22Rv1 (cell line): ENCODE data around the gene MTMR6.

Experiments
- H3K27ac ChIP-seq: fragments of 450-650 bp; 2 replicates; pipeline ENCODE4 v1.5.1; 2017
- ZFX ChIP-seq: fragments of 450-650 bp; IDR thresholded peaks from 2 replicates; pipeline ENCODE4 v1.6.1; 2017; ENCODE audit warnings: antibody characterized with exemption, borderline replicate concordance
- TF ChIP-seq, protein P1 (sequence below): fragments of 450-650 bp; IDR thresholded peaks from 2 replicates; pipeline ENCODE4 v1.5.1; 2017; ENCODE audit warnings: mild to moderate bottlenecking

The MTMR6 gene

GRCh38 chr13:25292301-25292700 lies 5.0 kb upstream of the MTMR6 start:
- no peak for TF ChIP-seq ZFX
- TF ChIP-seq, protein P1, sequence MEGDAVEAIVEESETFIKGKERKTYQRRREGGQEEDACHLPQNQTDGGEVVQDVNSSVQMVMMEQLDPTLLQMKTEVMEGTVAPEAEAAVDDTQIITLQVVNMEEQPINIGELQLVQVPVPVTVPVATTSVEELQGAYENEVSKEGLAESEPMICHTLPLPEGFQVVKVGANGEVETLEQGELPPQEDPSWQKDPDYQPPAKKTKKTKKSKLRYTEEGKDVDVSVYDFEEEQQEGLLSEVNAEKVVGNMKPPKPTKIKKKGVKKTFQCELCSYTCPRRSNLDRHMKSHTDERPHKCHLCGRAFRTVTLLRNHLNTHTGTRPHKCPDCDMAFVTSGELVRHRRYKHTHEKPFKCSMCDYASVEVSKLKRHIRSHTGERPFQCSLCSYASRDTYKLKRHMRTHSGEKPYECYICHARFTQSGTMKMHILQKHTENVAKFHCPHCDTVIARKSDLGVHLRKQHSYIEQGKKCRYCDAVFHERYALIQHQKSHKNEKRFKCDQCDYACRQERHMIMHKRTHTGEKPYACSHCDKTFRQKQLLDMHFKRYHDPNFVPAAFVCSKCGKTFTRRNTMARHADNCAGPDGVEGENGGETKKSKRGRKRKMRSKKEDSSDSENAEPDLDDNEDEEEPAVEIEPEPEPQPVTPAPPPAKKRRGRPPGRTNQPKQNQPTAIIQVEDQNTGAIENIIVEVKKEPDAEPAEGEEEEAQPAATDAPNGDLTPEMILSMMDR = no peak

GRCh38 chr13:25291691-25292090 lies 4.4 kb upstream of the MTMR6 start:
- no peak for TF ChIP-seq ZFX
- TF ChIP-seq, protein P1 = no peak
- no peak overlapping the region for H3K27ac ChIP-seq

More at GRCh38 chr13:25292301-25292700, 5.0 kb upstream of the MTMR6 start:
- H3K27ac ChIP-seq = no peak overlapping the region

GRCh38 chr13:25288966-25289365 lies 1.7 kb upstream of the MTMR6 start:
- no peak for TF ChIP-seq ZFX
- TF ChIP-seq, protein P1 = no peak
- H3K27ac ChIP-seq = no peak overlapping the region

DNA sequence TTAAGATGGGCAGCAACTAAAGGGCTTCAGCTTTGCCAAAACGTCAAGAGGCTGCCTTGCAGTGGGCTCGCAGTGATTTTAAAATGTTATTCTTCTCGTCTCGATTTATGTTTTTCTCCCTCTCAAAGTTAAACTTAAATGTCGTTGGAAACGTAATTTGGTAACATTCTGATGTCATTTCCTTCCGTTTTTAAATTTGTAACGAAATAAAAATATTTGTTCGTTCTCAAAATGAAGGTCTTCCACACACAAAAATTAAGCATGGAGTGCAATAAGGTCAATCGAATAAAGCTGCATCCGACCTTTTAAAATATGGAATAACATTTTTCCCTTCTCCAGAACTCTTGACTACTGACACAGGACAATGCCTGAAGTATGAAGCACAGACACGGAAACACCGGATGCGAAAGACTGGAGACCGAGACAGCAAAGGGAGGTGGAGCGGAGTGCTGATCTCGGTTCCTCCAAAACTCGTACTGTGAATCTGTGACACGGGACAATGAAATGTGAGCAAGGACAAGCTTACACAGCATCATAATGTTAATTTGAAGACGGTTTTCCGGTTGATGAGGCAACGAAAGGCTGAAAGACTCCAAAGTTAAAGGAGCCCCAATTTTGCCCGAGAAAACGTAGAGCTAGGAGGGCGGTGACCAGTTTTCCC lies 850 bp downstream of the MTMR6 start:
- TF ChIP-seq ZFX = no peak
- TF ChIP-seq, protein P1 = no peak
- H3K27ac ChIP-seq = peak overlapping the region; percentile 75

- H3K27ac ChIP-seq = no peak overlapping the region
These were observed 5.4 kb downstream of the MTMR6 start for GRCh38 chr13:25281935-25282332.

DNA sequence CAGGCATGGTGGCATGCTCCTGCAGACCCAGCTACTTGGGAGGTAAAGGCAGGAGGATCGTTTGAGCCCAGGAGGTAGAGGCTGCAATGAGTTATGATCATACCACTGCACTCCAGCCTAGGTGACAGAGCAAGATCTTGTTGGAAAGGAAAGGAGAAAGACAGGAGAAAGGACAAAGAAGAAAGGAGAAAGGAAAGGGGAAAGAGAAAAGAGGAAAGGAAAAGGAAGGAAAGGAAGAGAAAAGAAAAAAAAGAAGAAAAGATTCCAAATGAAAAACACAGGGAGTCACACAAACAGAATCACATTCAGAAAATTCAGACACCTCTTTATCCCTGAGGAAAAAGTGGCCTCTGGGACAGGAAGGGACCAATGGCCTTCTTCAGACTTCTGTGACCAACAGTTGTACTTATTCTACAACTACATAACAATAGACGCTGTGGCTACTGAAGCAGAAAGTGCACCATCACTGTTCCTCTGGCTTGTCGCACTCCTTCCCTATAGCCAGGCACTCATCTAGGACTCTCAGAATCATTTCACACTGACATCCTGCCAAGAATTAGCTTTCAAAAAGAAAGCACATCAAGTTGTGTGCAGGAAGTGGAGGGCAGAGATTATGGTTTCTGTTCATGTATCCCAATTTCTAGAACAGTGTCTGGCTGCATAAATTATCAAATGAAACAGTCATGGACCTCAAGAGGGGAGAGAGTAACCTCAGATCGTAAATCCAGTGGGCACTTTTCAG lies 5.9 kb downstream of the MTMR6 start:
- no peak for TF ChIP-seq ZFX
- TF ChIP-seq, protein P1 = no peak
- H3K27ac ChIP-seq = no peak overlapping the region

More at GRCh38 chr13:25281935-25282332, 5.4 kb downstream of the MTMR6 start:
- TF ChIP-seq, protein P1 = no peak
- no peak for TF ChIP-seq ZFX

- H3K27ac ChIP-seq = no peak overlapping the region
- no peak for TF ChIP-seq ZFX
- TF ChIP-seq, protein P1 = no peak
These were observed 6.9 kb downstream of the MTMR6 start for GRCh38 chr13:25280396-25280795.
